ENCODE measurements around the gene SRGAP3. TPM values are rescaled to one million over a fixed set of nuclear protein-coding genes. Genes with fewer than 3 reads are reported as not detected.

Gene SRGAP3
- total RNA-seq, 2 donors from 2014 or later = 5.7 to 6.1 TPM

GRCh38 chr3:8968375-8968882 lies 281.0 kb downstream of the SRGAP3 start:
- intact Hi-C loops (cut with DNase I) = no loop called here
- Histone ChIP-seq H3K36me3 (no peaks in the 10 kb centered on the region), H3K27me3 (no peaks in the 10 kb centered on the region), H3K9me3 (no peaks in the 10 kb centered on the region), H3K27ac (no peak overlapping the region), H3K4me3 (no peak overlapping the region), H3K9ac (ENCODE audit: low read depth in 2 of 2, low read length in 2 of 2) (no peak overlapping the region), H3K4me1 (no peaks in the 10 kb centered on the region)
- no peak for DNase-seq
- TF ChIP-seq, protein P1, sequence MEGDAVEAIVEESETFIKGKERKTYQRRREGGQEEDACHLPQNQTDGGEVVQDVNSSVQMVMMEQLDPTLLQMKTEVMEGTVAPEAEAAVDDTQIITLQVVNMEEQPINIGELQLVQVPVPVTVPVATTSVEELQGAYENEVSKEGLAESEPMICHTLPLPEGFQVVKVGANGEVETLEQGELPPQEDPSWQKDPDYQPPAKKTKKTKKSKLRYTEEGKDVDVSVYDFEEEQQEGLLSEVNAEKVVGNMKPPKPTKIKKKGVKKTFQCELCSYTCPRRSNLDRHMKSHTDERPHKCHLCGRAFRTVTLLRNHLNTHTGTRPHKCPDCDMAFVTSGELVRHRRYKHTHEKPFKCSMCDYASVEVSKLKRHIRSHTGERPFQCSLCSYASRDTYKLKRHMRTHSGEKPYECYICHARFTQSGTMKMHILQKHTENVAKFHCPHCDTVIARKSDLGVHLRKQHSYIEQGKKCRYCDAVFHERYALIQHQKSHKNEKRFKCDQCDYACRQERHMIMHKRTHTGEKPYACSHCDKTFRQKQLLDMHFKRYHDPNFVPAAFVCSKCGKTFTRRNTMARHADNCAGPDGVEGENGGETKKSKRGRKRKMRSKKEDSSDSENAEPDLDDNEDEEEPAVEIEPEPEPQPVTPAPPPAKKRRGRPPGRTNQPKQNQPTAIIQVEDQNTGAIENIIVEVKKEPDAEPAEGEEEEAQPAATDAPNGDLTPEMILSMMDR (IDR thresholded peaks at IDR 0.05) = no peak

GRCh38 chr3:8967553-8967952 lies 281.9 kb downstream of the SRGAP3 start:
- Histone ChIP-seq H3K27me3 (no peaks in the 10 kb centered on the region), H3K36me3 (no peaks in the 10 kb centered on the region), H3K9me3 (no peaks in the 10 kb centered on the region), H3K9ac (ENCODE audit: low read depth in 2 of 2, low read length in 2 of 2) (no peak overlapping the region), H3K4me3 (no peak overlapping the region), H3K4me1 (peaks cover 3% of the 10 kb centered on the region), H3K27ac (no peak overlapping the region)
- DNase-seq = no peak
- TF ChIP-seq, protein P1 (IDR thresholded peaks at IDR 0.05) = no peak
- intact Hi-C loops (cut with DNase I) = no loop called here

GRCh38 chr3:8966820-8967348 lies 282.6 kb downstream of the SRGAP3 start:
- H3K4me1 ChIP-seq = peaks cover 7% of the 10 kb centered on the region
- peak overlapping the region; percentile 81 for H3K27ac ChIP-seq

DNA sequence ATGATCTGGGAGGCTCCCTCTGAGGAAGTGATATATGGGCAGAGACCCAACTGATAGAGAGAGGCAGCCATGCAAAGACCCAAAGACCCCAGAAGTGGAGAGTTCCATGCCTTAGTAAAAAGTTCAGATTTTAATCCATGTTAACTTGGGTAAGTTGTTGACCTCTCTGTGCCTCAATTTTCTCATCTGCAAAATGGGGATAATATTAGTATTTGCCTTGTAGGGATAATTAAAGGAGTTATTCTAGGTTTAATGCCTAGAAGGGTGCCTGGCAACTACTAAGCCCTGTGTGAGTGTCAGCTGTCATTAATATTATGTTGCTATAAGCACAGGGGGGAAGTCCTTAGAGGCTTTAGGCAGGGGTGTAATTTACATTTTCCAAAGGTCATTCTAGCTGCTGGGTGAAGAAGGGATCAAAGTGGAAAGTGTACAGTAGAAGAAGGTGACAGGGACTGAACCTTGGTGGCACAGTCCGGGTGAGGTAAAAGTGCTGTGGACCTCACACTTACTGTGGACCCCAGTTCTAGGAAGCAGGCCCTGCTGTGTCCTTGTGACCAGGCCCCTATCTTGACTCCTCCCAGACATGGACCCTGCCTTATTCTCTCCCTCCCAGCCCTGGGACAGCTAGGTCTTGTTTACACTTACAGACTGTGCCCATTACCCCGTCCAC lies 283.2 kb downstream of the SRGAP3 start:
- H3K9me3 ChIP-seq = no peaks in the 10 kb centered on the region
- H3K36me3 ChIP-seq = no peaks in the 10 kb centered on the region
- peak overlapping the region; percentile 81 for H3K27ac ChIP-seq
- H3K9ac ChIP-seq (ENCODE audit: low read depth in 2 of 2, low read length in 2 of 2) = peak overlapping the region in 1 of 2 donors; percentile 35
- H3K27me3 ChIP-seq = no peaks in the 10 kb centered on the region
- H3K4me1 ChIP-seq = peaks cover 7% of the 10 kb centered on the region
- no peak for DNase-seq
- TF ChIP-seq, protein P1 (IDR thresholded peaks at IDR 0.05) = no peak
- H3K4me3 ChIP-seq = no peak overlapping the region
- intact Hi-C loops (cut with DNase I) = no loop called here

More at GRCh38 chr3:8966820-8967348, 282.6 kb downstream of the SRGAP3 start:
- H3K9ac ChIP-seq (ENCODE audit: low read depth in 2 of 2, low read length in 2 of 2) = peak overlapping the region in 1 of 2 donors; percentile 35
- H3K27me3 ChIP-seq = no peaks in the 10 kb centered on the region
- TF ChIP-seq, protein P1 (IDR thresholded peaks at IDR 0.05) = no peak
- H3K36me3 ChIP-seq = no peaks in the 10 kb centered on the region
- no peak overlapping the region for H3K4me3 ChIP-seq
- no peak for DNase-seq
- intact Hi-C loops (cut with DNase I) = no loop called here
- no peaks in the 10 kb centered on the region for H3K9me3 ChIP-seq

GRCh38 chr3:8964436-8965370 lies 284.7 kb downstream of the SRGAP3 start:
- Histone ChIP-seq H3K9me3 (no peaks in the 10 kb centered on the region), H3K4me1 (peaks cover 7% of the 10 kb centered on the region), H3K4me3 (no peak overlapping the region), H3K9ac (ENCODE audit: low read depth in 2 of 2, low read length in 2 of 2) (peak overlapping the region in 1 of 2 donors; percentile 35), H3K27me3 (no peaks in the 10 kb centered on the region), H3K36me3 (no peaks in the 10 kb centered on the region), H3K27ac (peak overlapping the region; percentile 81)
- intact Hi-C loops (cut with DNase I) = no loop called here
- TF ChIP-seq, protein P1 (IDR thresholded peaks at IDR 0.05) = no peak
- DNase-seq = peak; percentile 82

Data from colonic mucosa (tissue), 4 donors.